PC-9 (cell line): ENCODE data around the gene SPATA7. TPM values are rescaled to one million over a fixed set of nuclear protein-coding genes. Genes with fewer than 3 reads are reported as not detected.

Experiments
- BruUV-seq: library from RNA; stranded (reverse); fragments of 400-500 nt; replicated peaks from 2 replicates; lab custom pipeline; 2021; lab: Mats Ljungman, UMichigan
- CTCF ChIA-PET: fragments of 300-600 bp; sonication (Branson Sonifier 250); formaldehyde crosslinking; loops from one replicate; lab custom pipeline; 2022; ENCODE audit warnings: antibody characterized with exemption; lab: Charles Lee
- POLR2A ChIA-PET: fragments of 300-600 bp; sonication (Branson Sonifier 250); formaldehyde crosslinking; loops from one replicate; lab custom pipeline; 2022; ENCODE audit warnings: antibody characterized with exemption; ENCODE audit not compliant: unreplicated experiment; lab: Charles Lee
- DNase-seq, 2 experiments: peaks; one replicate each; pipeline versions ENCODE4 v3.0.0 to v3.0.0-alpha.2; 2015 to 2022; ENCODE audit warnings: mixed read lengths in 1 of 2
- H2AFZ ChIP-seq: fragments of 200-600 bp; sonication (generic); 2 replicates; pipeline ENCODE4 v1.8.1; 2017; ENCODE audit warnings: antibody characterized with exemption
- H3F3A ChIP-seq: fragments of 200-600 bp; sonication (generic); 2 replicates; pipeline ENCODE4 v1.8.1; 2017; ENCODE audit warnings: antibody characterized with exemption, mild to moderate bottlenecking, low read depth; ENCODE audit not compliant: insufficient read depth
- H3K27ac ChIP-seq: fragments of 200-600 bp; sonication (generic); 2 replicates; pipeline ENCODE4 v1.6.1; 2016; ENCODE audit warnings: mixed run types
- H3K27me3 ChIP-seq: fragments of 200-600 bp; sonication (generic); 2 replicates; pipeline ENCODE4 v1.6.1; 2016; ENCODE audit warnings: low read depth, mixed run types; ENCODE audit not compliant: insufficient read depth
- H3K36me3 ChIP-seq: fragments of 200-600 bp; sonication (generic); 2 replicates; pipeline ENCODE4 v1.6.1; 2016; ENCODE audit warnings: low read depth, mixed run types
- H3K4me1 ChIP-seq: fragments of 200-600 bp; sonication (generic); replicated peaks from 2 replicates; pipeline ENCODE4 v1.6.1; 2016; ENCODE audit warnings: mixed run types; ENCODE audit not compliant: insufficient read depth
- H3K4me2 ChIP-seq: fragments of 200-600 bp; sonication (generic); 2 replicates; pipeline ENCODE4 v1.6.1; 2017; ENCODE audit warnings: mixed run types
- H3K4me3 ChIP-seq: fragments of 200-600 bp; sonication (generic); 2 replicates; pipeline ENCODE4 v1.6.1; 2016; ENCODE audit warnings: mixed run types
- H3K79me2 ChIP-seq: fragments of 200-600 bp; sonication (generic); 2 replicates; pipeline ENCODE4 v1.6.1; 2017; ENCODE audit warnings: low read depth, mixed run types
- H3K9me2 ChIP-seq: fragments of 200-600 bp; sonication (generic); 2 replicates; pipeline ENCODE4 v1.8.1; 2017; ENCODE audit warnings: mild to moderate bottlenecking; ENCODE audit not compliant: insufficient read depth
- H3K9me3 ChIP-seq: fragments of 200-600 bp; sonication (generic); 2 replicates; pipeline ENCODE4 v1.8.1; 2016; ENCODE audit warnings: low read depth; ENCODE audit not compliant: insufficient read depth
- H4K20me1 ChIP-seq: fragments of 200-600 bp; sonication (generic); 2 replicates; pipeline ENCODE4 v1.8.1; 2017; ENCODE audit not compliant: insufficient read depth
- EZH2 ChIP-seq: fragments of 200-600 bp; sonication (generic); IDR thresholded peaks from 2 replicates; pipeline ENCODE4 v1.8.0; 2017; ENCODE audit warnings: antibody characterized with exemption, low read depth
- intact Hi-C: fragments of 100-400 bp; cut with micrococcal nuclease; formaldehyde crosslinking; loops from one replicate; pipeline ENCODE4 v1.10.0; 2022; ENCODE audit not compliant: unreplicated experiment
- total RNA-seq: library from RNA; stranded (reverse); gene quantifications from 2 replicates; pipeline ENCODE4 v1.2.3, GENCODE V29; 2021
- TF ChIP-seq, protein P1 (sequence below): fragments of 200-600 bp; sonication (generic); conservative IDR thresholded peaks from 2 replicates; pipeline ENCODE4 v1.6.1; 2017; ENCODE audit warnings: mixed run types, antibody characterized with exemption, mild to moderate bottlenecking, moderate library complexity

The SPATA7 gene
- total RNA-seq, 1 experiment from 2014 or later = 2.9 TPM

- Histone ChIP-seq H3K9me2 (no peaks in the 10 kb centered on the region), H3K4me2 (no peak overlapping the region), H3K27me3 (no peaks in the 10 kb centered on the region), H2AFZ (no peak overlapping the region), H3K79me2 (no peaks in the 10 kb centered on the region), H3K9me3 (no peaks in the 10 kb centered on the region), H3K4me3 (no peak overlapping the region), H3F3A (no peaks in the 10 kb centered on the region), H3K36me3 (no peaks in the 10 kb centered on the region), H3K4me1 (no peaks in the 10 kb centered on the region), H3K27ac (no peak overlapping the region), H4K20me1 (no peaks in the 10 kb centered on the region)
- ChIA-PET CTCF (no interaction called here), POLR2A (no interaction called here)
- TF ChIP-seq, protein P1, sequence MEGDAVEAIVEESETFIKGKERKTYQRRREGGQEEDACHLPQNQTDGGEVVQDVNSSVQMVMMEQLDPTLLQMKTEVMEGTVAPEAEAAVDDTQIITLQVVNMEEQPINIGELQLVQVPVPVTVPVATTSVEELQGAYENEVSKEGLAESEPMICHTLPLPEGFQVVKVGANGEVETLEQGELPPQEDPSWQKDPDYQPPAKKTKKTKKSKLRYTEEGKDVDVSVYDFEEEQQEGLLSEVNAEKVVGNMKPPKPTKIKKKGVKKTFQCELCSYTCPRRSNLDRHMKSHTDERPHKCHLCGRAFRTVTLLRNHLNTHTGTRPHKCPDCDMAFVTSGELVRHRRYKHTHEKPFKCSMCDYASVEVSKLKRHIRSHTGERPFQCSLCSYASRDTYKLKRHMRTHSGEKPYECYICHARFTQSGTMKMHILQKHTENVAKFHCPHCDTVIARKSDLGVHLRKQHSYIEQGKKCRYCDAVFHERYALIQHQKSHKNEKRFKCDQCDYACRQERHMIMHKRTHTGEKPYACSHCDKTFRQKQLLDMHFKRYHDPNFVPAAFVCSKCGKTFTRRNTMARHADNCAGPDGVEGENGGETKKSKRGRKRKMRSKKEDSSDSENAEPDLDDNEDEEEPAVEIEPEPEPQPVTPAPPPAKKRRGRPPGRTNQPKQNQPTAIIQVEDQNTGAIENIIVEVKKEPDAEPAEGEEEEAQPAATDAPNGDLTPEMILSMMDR = no peak
- no peak for TF ChIP-seq EZH2
- no peak for DNase-seq
- intact Hi-C loops = no loop called here
- no TSS peak for BruUV-seq
Observed at GRCh38 chr14:88411039-88411438, 25.6 kb downstream of the SPATA7 start.

GRCh38 chr14:88417594-88417993 lies 32.1 kb downstream of the SPATA7 start:
- Histone ChIP-seq H3K4me3 (no peak overlapping the region), H3K36me3 (no peaks in the 10 kb centered on the region), H3K9me2 (no peaks in the 10 kb centered on the region), H3K27me3 (no peaks in the 10 kb centered on the region), H4K20me1 (no peaks in the 10 kb centered on the region), H3K27ac (no peak overlapping the region), H2AFZ (no peak overlapping the region), H3K4me1 (no peaks in the 10 kb centered on the region), H3K4me2 (no peak overlapping the region), H3K9me3 (no peaks in the 10 kb centered on the region), H3F3A (no peaks in the 10 kb centered on the region), H3K79me2 (no peaks in the 10 kb centered on the region)
- CTCF ChIA-PET = no interaction called here
- POLR2A ChIA-PET = no interaction called here
- DNase-seq = no peak
- TF ChIP-seq, protein P1 = no peak
- no peak for TF ChIP-seq EZH2
- BruUV-seq = no TSS peak
- intact Hi-C loops = no loop called here

DNA sequence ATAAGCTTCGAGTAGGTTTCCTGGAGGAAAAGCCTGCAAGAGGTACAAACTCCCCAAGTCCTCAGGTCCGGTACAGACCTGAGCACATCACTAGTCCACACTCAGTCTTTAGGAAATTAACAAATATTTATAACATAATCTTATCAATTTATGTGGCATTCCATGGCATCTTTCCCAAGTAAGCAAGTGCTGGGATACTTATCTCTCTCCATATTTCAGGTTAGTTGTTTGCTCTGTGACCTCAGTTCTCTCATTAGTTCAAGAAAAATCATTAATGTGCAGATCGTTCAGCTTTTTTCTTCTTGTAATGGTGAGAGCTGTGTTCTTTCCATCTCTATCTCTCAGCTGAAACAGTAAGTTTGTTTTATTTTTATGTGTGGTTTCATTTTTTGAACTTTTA lies 34.7 kb downstream of the SPATA7 start:
- Histone ChIP-seq H3K9me3 (no peaks in the 10 kb centered on the region), H3K36me3 (no peaks in the 10 kb centered on the region), H3K27ac (no peak overlapping the region), H3K4me3 (no peak overlapping the region), H3K9me2 (no peaks in the 10 kb centered on the region), H3K79me2 (no peaks in the 10 kb centered on the region), H3K27me3 (no peaks in the 10 kb centered on the region), H2AFZ (no peak overlapping the region), H4K20me1 (no peaks in the 10 kb centered on the region), H3K4me1 (no peaks in the 10 kb centered on the region), H3F3A (no peaks in the 10 kb centered on the region), H3K4me2 (no peak overlapping the region)
- BruUV-seq = no TSS peak
- TF ChIP-seq, protein P1 = no peak
- no peak for TF ChIP-seq EZH2
- intact Hi-C loops = no loop called here
- ChIA-PET POLR2A (no interaction called here), CTCF (no interaction called here)
- no peak for DNase-seq
